Activated CD4-positive, alpha-beta T cell treated with anti-CD3 and anti-CD28 coated beads for 4 hours (primary cell): ENCODE measurements around the gene TAS2R46.
"Not testable (repeated sequence)": the region's sequence is repeated elsewhere in the genome, so short reads cannot be mapped to it uniquely, and the experiment has no call there.

Experiments used
- DNase-seq, 2 donors: peaks; one replicate each; pipeline ENCODE4 v3.0.0-alpha.2; 2020

The TAS2R46 gene

DNA sequence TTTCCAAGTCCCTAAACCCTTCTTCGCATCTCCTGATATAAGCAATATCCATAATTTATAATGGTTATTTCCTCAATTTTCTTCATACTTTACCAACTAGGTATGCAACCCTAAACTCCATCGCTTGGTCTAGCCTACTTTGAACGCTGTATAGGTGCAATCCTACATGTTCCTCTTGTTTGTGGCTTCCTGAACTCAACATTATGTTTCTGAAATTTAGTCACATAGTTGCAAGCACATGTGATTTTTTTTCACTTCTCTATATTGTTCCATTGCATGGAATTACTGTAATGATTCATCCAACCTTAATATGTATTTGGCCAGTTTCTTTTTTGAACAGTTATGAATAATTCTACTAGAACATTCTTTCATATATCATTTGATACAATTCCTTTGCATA, 28.1 kb downstream of the TAS2R46 start:
- not testable (repeated sequence) for DNase-seq

GRCh38 chr12:11031307-11031706, 30.8 kb downstream of the TAS2R46 start, which contains the start of gene TAS2R31:
TSS of gene TAS2R31 (minus strand) at chr12:11031407. CDS start at chr12:11031335, 72 bp downstream.
- no peak for DNase-seq

DNA sequence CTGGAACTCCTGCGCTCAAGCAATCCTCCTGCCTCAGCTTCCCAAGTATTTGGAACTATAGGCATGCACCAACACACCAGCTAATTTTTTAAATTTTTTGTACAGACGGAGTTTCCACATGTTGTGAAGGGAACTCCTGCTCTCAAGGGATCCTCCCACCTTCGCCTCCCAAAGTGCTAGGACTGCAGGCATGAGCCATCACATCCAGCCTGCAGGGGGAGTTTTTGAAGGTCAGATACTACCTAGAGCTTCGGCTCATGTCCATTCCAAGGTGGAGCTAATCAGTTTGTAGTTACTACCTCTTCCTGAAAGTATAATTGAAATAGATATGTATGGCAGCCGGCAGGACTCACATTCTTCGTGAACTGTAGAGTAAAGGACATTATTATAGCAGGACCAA, 36.0 kb downstream of the TAS2R46 start:
- no peak for DNase-seq

DNA sequence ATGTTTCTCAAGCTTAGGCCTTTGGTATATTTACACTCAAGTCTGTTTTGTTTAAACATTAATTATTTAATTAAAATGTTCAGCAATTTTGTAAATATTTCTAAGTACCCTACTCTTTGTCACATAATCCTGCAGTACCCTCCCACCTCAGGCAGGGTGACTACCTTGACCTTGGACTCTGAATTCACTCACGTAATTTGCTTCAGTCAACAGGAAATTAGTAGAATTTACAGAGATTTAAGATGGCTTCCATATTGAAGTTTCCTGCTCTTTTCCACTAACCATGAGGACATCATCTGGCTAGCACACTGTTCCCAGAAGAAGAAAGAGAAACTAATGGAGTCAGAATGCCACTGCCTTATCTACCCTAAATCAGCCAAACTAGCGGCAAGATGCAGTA, 38.7 kb downstream of the TAS2R46 start:
- DNase-seq: no peak

DNA sequence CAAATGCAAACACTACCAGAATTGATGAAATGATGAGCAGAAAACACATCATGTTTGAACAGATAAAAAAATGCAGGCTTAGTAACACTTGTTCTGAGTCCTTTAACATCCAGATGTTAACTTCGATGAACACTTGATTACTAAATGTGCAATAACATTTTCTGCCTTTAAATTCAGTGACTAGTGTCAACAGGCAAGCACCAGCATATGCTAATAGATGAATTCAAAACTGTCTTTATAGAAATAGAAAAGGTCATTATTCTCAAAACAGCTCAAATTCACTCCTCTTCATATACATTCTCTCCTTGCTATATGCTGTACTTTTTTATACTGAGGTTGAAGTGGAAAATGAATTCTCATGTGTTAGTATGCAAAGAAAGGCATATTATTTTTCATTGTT, 39.6 kb downstream of the TAS2R46 start, which contains the start of gene TAS2R19:
Gene TAS2R19, minus strand, starts transcription at position 101 of the 400 bp plus-strand sequence. Its CDS starts 49 bp downstream, at position 52.
- DNase-seq: no peak

- no peak for DNase-seq
These were observed 45.2 kb downstream of the TAS2R46 start for GRCh38 chr12:11016937-11017336.

DNA sequence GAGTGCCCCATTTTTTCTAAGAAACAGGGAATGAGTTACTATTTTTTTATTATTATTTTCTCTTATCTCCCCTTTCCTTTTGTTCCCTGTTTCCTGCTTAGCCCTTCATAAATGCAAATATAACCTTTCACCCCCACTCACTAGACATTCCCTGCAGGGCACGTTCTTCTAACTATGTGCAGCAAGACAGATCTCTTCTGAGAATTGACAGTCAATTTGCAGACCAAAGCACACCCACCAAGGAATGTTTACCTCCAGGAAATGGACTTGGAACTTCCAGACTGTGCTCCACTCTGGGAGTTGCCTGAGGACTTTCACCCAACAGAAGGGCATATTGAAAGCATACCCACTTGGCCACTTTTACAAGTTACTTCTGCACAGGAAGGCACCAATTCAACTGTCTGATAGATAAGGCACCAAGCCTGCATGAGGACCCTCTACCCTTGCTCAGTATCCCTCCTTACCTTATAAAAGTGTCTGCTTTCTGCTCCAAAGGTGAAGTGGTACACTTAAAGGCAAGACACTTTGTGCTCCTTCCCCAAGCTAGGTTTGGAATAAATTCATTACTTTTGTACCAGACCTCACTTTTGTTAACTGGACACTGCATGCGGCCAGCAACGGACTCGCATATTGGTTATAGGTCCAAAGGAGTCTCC, 46.2 kb downstream of the TAS2R46 start:
- DNase-seq: no peak

- no peak for DNase-seq
These were observed 47.9 kb downstream of the TAS2R46 start for GRCh38 chr12:11014234-11014633.
